Psoas muscle (tissue), 8 donors: ENCODE data around the gene IGSF21. TPM values are rescaled to one million over a fixed set of nuclear protein-coding genes. Genes with fewer than 3 reads are reported as not detected.

Experiments
- ATAC-seq, 4 donors: fragments of 200-7000 bp; cut with Tn5 transposase; one replicate each; pipeline ENCODE4 v1.9.1; 2020; ENCODE audit warnings: moderate library complexity in 3 of 4, mild to moderate bottlenecking in 2 of 4
- DNase-seq, 2 donors: peaks; one replicate each; pipeline ENCODE4 v3.0.0-alpha.2; 2020
- H3K27ac ChIP-seq: fragments of 200-600 bp; one replicate; pipeline ENCODE4 v1.8.0; 2022
- H3K27me3 ChIP-seq, 3 donors: fragments of 200-600 bp in 1 of 3; one replicate each; pipeline versions ENCODE4 v1.6.1 to v1.8.0; 2013 to 2022; ENCODE audit warnings: low read length in 2 of 3, mild to moderate bottlenecking in 2 of 3, moderate library complexity in 1 of 3; ENCODE audit not compliant: insufficient read depth in 3 of 3
- H3K36me3 ChIP-seq, 2 donors: fragments of 200-600 bp in 1 of 2; one replicate each; pipeline versions ENCODE4 v1.6.1 to v1.8.0; 2013 to 2022; ENCODE audit warnings: low read depth in 1 of 2, mild to moderate bottlenecking in 1 of 2, moderate library complexity in 1 of 2; ENCODE audit not compliant: insufficient read depth in 1 of 2
- H3K4me1 ChIP-seq: fragments of 200-600 bp; one replicate; pipeline ENCODE4 v1.8.0; 2022
- H3K4me3 ChIP-seq: fragments of 200-600 bp; one replicate; pipeline ENCODE4 v1.8.0; 2022; ENCODE audit warnings: mild to moderate bottlenecking
- H3K9me3 ChIP-seq: fragments of 200-600 bp; one replicate; pipeline ENCODE4 v1.8.0; 2022
- CTCF ChIP-seq: fragments of 200-600 bp; IDR thresholded peaks from one replicate; pipeline ENCODE4 v1.8.0; 2022; ENCODE audit warnings: antibody characterized with exemption
- WGBS, 3 donors: extraction: QIAGEN DNeasy Blood & Tissue Kit; methylation state at CpG; one replicate each; pipeline versions ENCODE4 v1.1.6 to v1.1.7; 2013; 5-methylcytosine and 5-hydroxymethylcytosine counted together
- intact Hi-C, 2 donors: fragments of 100-400 bp; cut with DNase I; formaldehyde crosslinking; loops; one replicate each; pipeline versions ENCODE4 v1.11.0 to v1.14.2; 2022
- polyA plus RNA-seq, 3 donors: library from polyadenylated mRNA; stranded (reverse); fragments of 200-250 nt; gene quantifications; one replicate each; pipeline ENCODE4 v1.2.3, GENCODE V29; 2013
- total RNA-seq, 4 donors: library from RNA; stranded (reverse); fragmentation: NEBNext Ultra II Directional in 2 of 4; extraction: Animal tissue kit (Norgen Biotek cat#: 25700) in 2 of 4; gene quantifications; one replicate each; pipeline versions ENCODE4 v1.2.1 to v1.2.4, GENCODE V29; 2021 to 2023
- donor health status: healthy with polysubstance abuse.
- donor health status: DM: no; HTN: no; CAD: no; lungs with moderate emphysema.
- donor health status: Bipolar disorder and iron deficiency.
- donor health status: healthy.
- donor health status: DM: yes; HTN: yes; CAD: no.
- donor health status: DM: no; HTN: no; CAD: no.
- donor health status: DM: no; HTN: no; CAD: no.
- donor health status: DM: yes; HTN: yes; CAD: no.

IGSF21 gene
- total and polyA plus RNA-seq, 7 donors, result 0.10 to 0.88 (median 0.42) TPM

DNA sequence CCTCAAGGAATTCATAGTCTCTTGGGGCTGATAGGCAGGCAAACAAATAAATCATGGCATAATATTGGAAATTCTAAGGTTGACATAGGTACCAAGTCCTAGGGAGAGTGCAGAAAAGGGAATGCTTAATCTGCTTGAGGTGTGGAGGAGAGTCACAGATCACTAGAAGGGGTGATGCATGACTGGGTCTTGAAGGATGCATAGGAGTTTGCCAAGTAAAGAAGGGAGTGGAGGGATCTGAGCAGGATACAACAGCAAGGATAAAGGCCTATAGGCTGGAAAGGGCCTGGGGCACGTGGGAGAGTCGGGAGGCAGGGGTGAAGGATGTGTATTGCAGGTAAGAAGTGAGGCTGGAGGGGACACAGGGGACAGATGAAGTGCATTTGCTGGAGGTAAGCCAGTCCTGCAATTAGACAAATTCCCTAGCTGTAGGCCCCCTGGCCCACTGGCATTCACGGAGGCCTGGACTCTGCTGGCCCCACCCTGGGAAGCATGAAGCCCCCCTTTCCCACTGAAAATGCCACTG lies 15.9 kb downstream of the IGSF21 start:
- ATAC-seq, result no peak
- H3K9me3 ChIP-seq, result no peaks in the 10 kb centered on the region
- no peak overlapping the region for H3K27ac ChIP-seq
- intact Hi-C loops, result no loop called here
- H3K4me1 ChIP-seq, result no peaks in the 10 kb centered on the region
- no peak for TF ChIP-seq CTCF
- peaks cover 0 to 35% (median 11%) of the 10 kb centered on the region in 3 donors for H3K27me3 ChIP-seq
- H3K4me3 ChIP-seq, result no peak overlapping the region
- 76 to 81% (median 78%) methylated on average over 3 of the region's 3 CpGs for WGBS, 3 donors
- DNase-seq, result no peak
- no peaks in the 10 kb centered on the region for H3K36me3 ChIP-seq

DNA sequence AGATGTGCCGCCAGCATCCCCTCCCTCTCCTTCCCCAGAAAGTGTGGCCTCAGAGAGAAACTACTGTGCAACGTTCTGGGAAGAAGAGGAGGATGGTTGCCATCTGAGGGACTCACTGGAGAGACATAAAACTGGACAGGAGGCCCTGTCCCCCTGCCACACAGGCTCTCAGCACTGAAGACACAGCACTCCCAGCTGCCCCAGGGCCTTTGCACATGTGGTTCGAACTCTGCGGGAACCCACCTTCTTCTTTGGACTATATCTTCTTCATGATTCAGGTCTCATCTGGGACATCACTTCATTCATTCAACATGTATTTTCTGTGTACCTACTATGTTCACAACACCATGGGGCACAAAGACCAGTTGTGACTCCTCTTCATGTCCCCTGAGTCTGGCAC lies 17.4 kb downstream of the IGSF21 start:
- intact Hi-C loops, result no loop called here
- no peak for TF ChIP-seq CTCF
- no peaks in the 10 kb centered on the region for H3K36me3 ChIP-seq
- H3K27me3 ChIP-seq, result peaks cover 0 to 31% (median 12%) of the 10 kb centered on the region in 3 donors
- no peak overlapping the region for H3K27ac ChIP-seq
- 84 to 93% (median 90%) methylated on average over 4 of the region's 4 CpGs for WGBS, 3 donors
- H3K4me1 ChIP-seq, result no peaks in the 10 kb centered on the region
- no peak for DNase-seq
- no peak for ATAC-seq
- no peak overlapping the region for H3K4me3 ChIP-seq
- H3K9me3 ChIP-seq, result no peaks in the 10 kb centered on the region

GRCh38 chr1:18126616-18127015 lies 19.0 kb downstream of the IGSF21 start:
- H3K36me3 ChIP-seq, result no peaks in the 10 kb centered on the region
- H3K4me3 ChIP-seq, result no peak overlapping the region
- intact Hi-C loops, result no loop called here
- no peaks in the 10 kb centered on the region for H3K9me3 ChIP-seq
- H3K27me3 ChIP-seq, result peaks cover 0 to 21% (median 7%) of the 10 kb centered on the region in 3 donors
- no peaks in the 10 kb centered on the region for H3K4me1 ChIP-seq
- 27 to 32% (median 30%) methylated on average over 5 of the region's 5 CpGs for WGBS, 3 donors
- DNase-seq (no peak), ATAC-seq (no peak)
- H3K27ac ChIP-seq, result no peak overlapping the region
- no peak for TF ChIP-seq CTCF

DNA sequence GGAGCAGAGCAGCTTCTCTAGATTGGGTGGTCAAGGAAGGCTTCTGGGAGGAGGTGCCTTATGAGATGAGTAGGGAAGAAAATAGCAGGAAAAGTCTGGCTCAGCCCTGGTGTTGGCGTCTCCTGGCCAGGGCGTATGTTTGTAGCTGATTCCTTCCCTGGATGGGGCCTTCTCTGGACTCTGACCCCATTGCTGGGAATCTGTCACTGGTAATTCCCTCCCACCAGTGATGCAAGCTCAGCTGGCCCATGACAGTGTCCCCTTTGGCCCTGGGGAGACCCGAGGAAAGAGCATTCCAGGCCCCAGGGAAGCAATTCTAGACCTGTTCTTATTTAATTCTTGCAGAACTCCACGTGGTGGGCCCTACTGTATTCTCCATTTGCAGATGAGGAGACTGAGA lies 20.7 kb downstream of the IGSF21 start:
- DNase-seq, result no peak
- intact Hi-C loops, result no loop called here
- ATAC-seq, result no peak
- peaks cover 0 to 11% (median 7%) of the 10 kb centered on the region in 3 donors for H3K27me3 ChIP-seq
- H3K4me1 ChIP-seq, result no peaks in the 10 kb centered on the region
- H3K4me3 ChIP-seq, result no peak overlapping the region
- no peak for TF ChIP-seq CTCF
- H3K36me3 ChIP-seq, result no peaks in the 10 kb centered on the region
- H3K9me3 ChIP-seq, result no peaks in the 10 kb centered on the region
- WGBS, 3 donors, result 51 to 61% (median 61%) methylated on average over 4 of the region's 4 CpGs
- H3K27ac ChIP-seq, result no peak overlapping the region

DNA sequence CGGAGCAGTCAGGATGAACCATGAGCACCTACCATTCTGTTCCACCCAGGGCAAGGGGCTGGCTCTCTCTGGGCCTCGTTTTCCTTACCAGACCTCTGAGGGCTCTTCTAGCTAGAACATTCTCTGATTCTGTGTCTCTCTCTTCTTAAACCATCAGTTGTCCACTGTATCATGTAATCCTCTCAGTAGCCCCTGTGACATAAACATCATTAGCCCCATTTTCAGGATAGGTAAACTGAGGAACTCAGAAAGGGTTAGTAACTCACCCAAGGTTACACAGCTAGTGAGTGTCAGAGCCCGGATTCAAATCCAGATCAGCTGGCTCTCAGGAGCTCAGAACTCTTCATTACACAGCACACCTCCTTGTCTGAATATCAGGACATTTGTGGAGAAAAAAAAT lies 22.8 kb downstream of the IGSF21 start:
- TF ChIP-seq CTCF, result no peak
- DNase-seq (no peak), ATAC-seq (no peak)
- Histone ChIP-seq H3K4me1 (no peaks in the 10 kb centered on the region), H3K9me3 (no peaks in the 10 kb centered on the region), H3K27me3 (peaks cover 0 to 11% (median 5%) of the 10 kb centered on the region in 3 donors), H3K4me3 (no peak overlapping the region), H3K27ac (no peak overlapping the region), H3K36me3 (no peaks in the 10 kb centered on the region)
- 58 to 73% (median 68%) methylated on average over 3 of the region's 3 CpGs for WGBS, 3 donors
- intact Hi-C loops, result no loop called here
